Hepatocyte (in vitro differentiated cells): ENCODE measurements around the gene ZCCHC8. TPM values are rescaled to one million over a fixed set of nuclear protein-coding genes. Genes with fewer than 3 reads are reported as not detected.
A peak's percentile ranks its signal among the peaks of the same experiment; 100 is the strongest.
"Not testable (repeated sequence)": the region's sequence is repeated elsewhere in the genome, so short reads cannot be mapped to it uniquely, and the experiment has no call there.

Source experiments
- DNase-seq: peaks from one replicate; pipeline ENCODE4 v3.0.0-alpha.2; 2016; ENCODE audit warnings: low spot score
- H2AFZ ChIP-seq: fragments of 200-600 bp; sonication (generic); 2 replicates; pipeline ENCODE4 v1.6.0; 2016; ENCODE audit warnings: antibody characterized with exemption, mild to moderate bottlenecking
- H3K27ac ChIP-seq: fragments of 200-600 bp; sonication (generic); 2 replicates; pipeline ENCODE4 v1.5.1; 2016; ENCODE audit warnings: mild to moderate bottlenecking
- H3K27me3 ChIP-seq: fragments of 200-600 bp; sonication (generic); 2 replicates; pipeline ENCODE4 v1.6.1; 2016
- H3K36me3 ChIP-seq: fragments of 200-600 bp; sonication (generic); replicated peaks from 2 replicates; pipeline ENCODE4 v1.5.1; 2016; ENCODE audit warnings: low read depth; ENCODE audit not compliant: insufficient read depth
- H3K4me1 ChIP-seq: fragments of 200-600 bp; sonication (generic); 2 replicates; pipeline ENCODE4 v1.5.1; 2016; ENCODE audit warnings: mild to moderate bottlenecking, moderate library complexity; ENCODE audit not compliant: insufficient read depth
- H3K4me2 ChIP-seq: fragments of 200-600 bp; sonication (generic); 2 replicates; pipeline ENCODE4 v1.6.0; 2016
- H3K4me3 ChIP-seq: fragments of 200-600 bp; sonication (generic); 2 replicates; pipeline ENCODE4 v1.5.1; 2016; ENCODE audit warnings: mild to moderate bottlenecking
- H3K79me2 ChIP-seq: fragments of 200-600 bp; sonication (generic); 2 replicates; pipeline ENCODE4 v1.6.0; 2017; ENCODE audit warnings: mild to moderate bottlenecking
- H3K9me2 ChIP-seq: fragments of 200-600 bp; sonication (generic); replicated peaks from 2 replicates; pipeline ENCODE4 v1.6.0; 2017; ENCODE audit warnings: mild to moderate bottlenecking; ENCODE audit not compliant: insufficient read depth
- H3K9me3 ChIP-seq: fragments of 200-600 bp; sonication (generic); 2 replicates; pipeline ENCODE4 v1.5.1; 2016; ENCODE audit warnings: low read depth, mild to moderate bottlenecking
- H4K20me1 ChIP-seq: fragments of 200-600 bp; sonication (generic); 2 replicates; pipeline ENCODE4 v1.6.0; 2016; ENCODE audit warnings: mild to moderate bottlenecking; ENCODE audit not compliant: insufficient read depth, poor library complexity, severe bottlenecking
- EZH2 ChIP-seq: fragments of 200-600 bp; sonication (generic); IDR thresholded peaks from 2 replicates; pipeline ENCODE4 v1.6.1; 2016; ENCODE audit warnings: antibody characterized with exemption, mild to moderate bottlenecking, borderline replicate concordance
- EZH2phosphoT487 ChIP-seq: fragments of 200-600 bp; sonication (generic); IDR thresholded peaks from one replicate; pipeline ENCODE4 v1.6.1; 2018; ENCODE audit warnings: antibody characterized with exemption, mild to moderate bottlenecking, low read depth, moderate library complexity; ENCODE audit not compliant: unreplicated experiment, severe bottlenecking
- whole genome bisulfite sequencing: methylation state at CpG from one replicate; pipeline ENCODE4 v1.1.6; 2016; ENCODE audit warnings: low lambda C conversion rate; ENCODE audit errors: missing lambda C conversion rate; 5-methylcytosine and 5-hydroxymethylcytosine counted together
- polyA plus RNA-seq: library from polyadenylated mRNA; unstranded; fragments of >200 nt; fragmentation: Nextera tagmentation; extraction: Ambion mirVana; gene quantifications from 2 replicates; pipeline ENCODE4 v1.2.1, GENCODE V29; 2016
- total RNA-seq: library from RNA; depleted of rRNA; stranded (reverse); fragments of >200 nt; gene quantifications from 2 replicates; pipeline ENCODE4 v1.2.3, GENCODE V29; 2014
- TF ChIP-seq, protein P1 (sequence below): fragments of 200-600 bp; sonication (generic); IDR thresholded peaks from 2 replicates; pipeline ENCODE4 v1.5.1; 2016; ENCODE audit warnings: antibody characterized with exemption, mild to moderate bottlenecking; ENCODE audit not compliant: poor library complexity

The ZCCHC8 gene
- total and polyA plus RNA-seq, 2 experiments from 2014 or later, result 12.2 to 24.5 TPM

- H3K27me3 ChIP-seq, result no peaks in the 10 kb centered on the region
- peak; percentile 31 for DNase-seq
- no peak overlapping the region for H3K4me2 ChIP-seq
- TF ChIP-seq, protein P1, sequence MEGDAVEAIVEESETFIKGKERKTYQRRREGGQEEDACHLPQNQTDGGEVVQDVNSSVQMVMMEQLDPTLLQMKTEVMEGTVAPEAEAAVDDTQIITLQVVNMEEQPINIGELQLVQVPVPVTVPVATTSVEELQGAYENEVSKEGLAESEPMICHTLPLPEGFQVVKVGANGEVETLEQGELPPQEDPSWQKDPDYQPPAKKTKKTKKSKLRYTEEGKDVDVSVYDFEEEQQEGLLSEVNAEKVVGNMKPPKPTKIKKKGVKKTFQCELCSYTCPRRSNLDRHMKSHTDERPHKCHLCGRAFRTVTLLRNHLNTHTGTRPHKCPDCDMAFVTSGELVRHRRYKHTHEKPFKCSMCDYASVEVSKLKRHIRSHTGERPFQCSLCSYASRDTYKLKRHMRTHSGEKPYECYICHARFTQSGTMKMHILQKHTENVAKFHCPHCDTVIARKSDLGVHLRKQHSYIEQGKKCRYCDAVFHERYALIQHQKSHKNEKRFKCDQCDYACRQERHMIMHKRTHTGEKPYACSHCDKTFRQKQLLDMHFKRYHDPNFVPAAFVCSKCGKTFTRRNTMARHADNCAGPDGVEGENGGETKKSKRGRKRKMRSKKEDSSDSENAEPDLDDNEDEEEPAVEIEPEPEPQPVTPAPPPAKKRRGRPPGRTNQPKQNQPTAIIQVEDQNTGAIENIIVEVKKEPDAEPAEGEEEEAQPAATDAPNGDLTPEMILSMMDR, result no peak
- TF ChIP-seq EZH2, result no peak
- no peak for TF ChIP-seq EZH2phosphoT487
- 63% methylated on average over 4 of the region's 4 CpGs for WGBS
- H3K9me2 ChIP-seq, result no peaks in the 10 kb centered on the region
- no peaks in the 10 kb centered on the region for H3K79me2 ChIP-seq
- no peak overlapping the region for H3K4me3 ChIP-seq
- H3K36me3 ChIP-seq, result no peaks in the 10 kb centered on the region
- H3K4me1 ChIP-seq, result peaks cover 6% of the 10 kb centered on the region
- no peaks in the 10 kb centered on the region for H4K20me1 ChIP-seq
- peak overlapping the region; percentile 77 for H3K27ac ChIP-seq
- H3K9me3 ChIP-seq, result no peaks in the 10 kb centered on the region
- no peak overlapping the region for H2AFZ ChIP-seq
Measured at GRCh38 chr12:122467983-122468382, 32.7 kb downstream of the ZCCHC8 start.

DNA sequence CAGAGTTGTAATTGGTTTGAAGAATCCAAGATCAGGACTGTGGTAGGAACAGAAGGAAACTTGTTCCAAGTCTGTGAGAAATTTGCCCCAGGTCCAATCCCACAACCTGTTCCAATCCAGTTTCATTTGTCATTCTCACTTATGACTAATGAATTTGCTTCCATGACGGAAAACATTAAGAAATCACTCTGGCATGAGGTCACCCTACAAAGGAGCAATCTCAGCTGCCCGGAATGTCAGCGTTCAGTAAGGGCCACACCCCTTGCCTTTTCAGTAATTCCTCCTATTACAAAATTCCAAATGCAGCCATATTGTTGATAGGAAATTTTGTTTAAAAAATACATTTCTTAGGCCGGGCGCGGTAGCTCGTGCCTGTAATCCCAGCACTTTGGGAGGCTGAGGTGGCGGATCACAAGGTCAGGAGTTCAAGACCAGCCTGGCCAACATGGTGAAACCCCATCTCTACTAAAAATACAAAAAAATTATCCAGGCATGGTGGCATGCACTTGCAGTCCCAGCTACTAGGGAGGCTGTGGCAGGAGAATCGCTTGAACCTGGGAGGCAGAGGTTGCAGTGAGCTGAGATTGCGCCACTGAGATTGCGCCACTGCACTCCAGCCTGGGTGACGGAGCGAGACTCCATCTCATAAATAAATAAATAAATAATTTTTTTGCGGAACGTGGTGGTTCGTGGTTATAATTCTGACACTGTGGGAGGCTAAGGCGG lies 36.3 kb downstream of the ZCCHC8 start:
- H2AFZ ChIP-seq, result not testable (repeated sequence)
- DNase-seq, result peak; percentile 85
- peak overlapping the region; percentile 75 for H3K27ac ChIP-seq

GRCh38 chr12:122460641-122461040 lies 40.1 kb downstream of the ZCCHC8 start:
- no peaks in the 10 kb centered on the region for H4K20me1 ChIP-seq
- H3K27ac ChIP-seq, result no peak overlapping the region
- no peak overlapping the region for H3K4me2 ChIP-seq
- H3K9me2 ChIP-seq, result no peaks in the 10 kb centered on the region
- H3K36me3 ChIP-seq, result no peaks in the 10 kb centered on the region
- H2AFZ ChIP-seq, result no peak overlapping the region
- no peaks in the 10 kb centered on the region for H3K4me1 ChIP-seq
- DNase-seq, result no peak
- H3K4me3 ChIP-seq, result no peak overlapping the region
- TF ChIP-seq EZH2 (no peak), EZH2phosphoT487 (no peak)
- TF ChIP-seq, protein P1, result no peak
- H3K9me3 ChIP-seq, result no peaks in the 10 kb centered on the region
- no peaks in the 10 kb centered on the region for H3K79me2 ChIP-seq
- WGBS, result 92% methylated on average over 2 of the region's 2 CpGs
- no peaks in the 10 kb centered on the region for H3K27me3 ChIP-seq

More for the DNA sequence above, 36.3 kb downstream of the ZCCHC8 start:
- not testable (repeated sequence) for H4K20me1 ChIP-seq, H3K36me3 ChIP-seq, H3K4me1 ChIP-seq, H3K4me3 ChIP-seq, H3K4me2 ChIP-seq, H3K79me2 ChIP-seq, H3K27me3 ChIP-seq, H3K9me2 ChIP-seq, H3K9me3 ChIP-seq
- WGBS, result 88% methylated on average over 17 of the region's 17 CpGs

GRCh38 chr12:122460061-122460460 lies 40.7 kb downstream of the ZCCHC8 start:
- DNase-seq, result no peak
- Histone ChIP-seq H3K4me3 (no peak overlapping the region), H3K27ac (no peak overlapping the region), H3K36me3 (no peaks in the 10 kb centered on the region), H3K4me1 (no peaks in the 10 kb centered on the region), H3K27me3 (no peaks in the 10 kb centered on the region), H3K9me2 (no peaks in the 10 kb centered on the region), H3K9me3 (no peaks in the 10 kb centered on the region), H3K79me2 (no peaks in the 10 kb centered on the region), H3K4me2 (no peak overlapping the region), H4K20me1 (no peaks in the 10 kb centered on the region), H2AFZ (no peak overlapping the region)
- TF ChIP-seq EZH2phosphoT487, result no peak
- WGBS, result 95% methylated on average over 7 of the region's 7 CpGs
